ENCODE measurements around the gene FZD2.
"Not testable (repeated sequence)": the region's sequence is repeated elsewhere in the genome, so short reads cannot be mapped to it uniquely, and the experiment has no call there.

Gene FZD2

GRCh38 chr17:44578947-44579346 is 21.7 kb downstream of the FZD2 start:
- no peak for DNase-seq

- DNase-seq: no peak
These were observed 24.6 kb downstream of the FZD2 start for GRCh38 chr17:44581868-44582267.

- no peak for DNase-seq
These were observed 27.2 kb downstream of the FZD2 start for GRCh38 chr17:44584443-44584842.

- DNase-seq: no peak
These were observed 28.0 kb downstream of the FZD2 start for GRCh38 chr17:44585315-44585714.

- no peak for DNase-seq
These were observed 30.1 kb downstream of the FZD2 start for GRCh38 chr17:44587339-44587738.

GRCh38 chr17:44589316-44590071 is 32.2 kb downstream of the FZD2 start:
- DNase-seq: no peak

GRCh38 chr17:44590072-44590462 is 32.8 kb downstream of the FZD2 start:
- DNase-seq: not testable (repeated sequence)

GRCh38 chr17:44590762-44591161 is 33.5 kb downstream of the FZD2 start:
- not testable (repeated sequence) for DNase-seq

- no peak for DNase-seq
These were observed 33.9 kb downstream of the FZD2 start for GRCh38 chr17:44591206-44591605.

- no peak for DNase-seq
These were observed 35.9 kb downstream of the FZD2 start for GRCh38 chr17:44593156-44593555.

GRCh38 chr17:44595216-44595775 is 38.0 kb downstream of the FZD2 start:
- DNase-seq: no peak

- DNase-seq: no peak
These were observed 41.0 kb downstream of the FZD2 start for GRCh38 chr17:44598329-44598728.

- DNase-seq: no peak
These were observed 41.6 kb downstream of the FZD2 start for GRCh38 chr17:44598932-44599297.

GRCh38 chr17:44599298-44600175 is 42.3 kb downstream of the FZD2 start:
- no peak for DNase-seq

- no peak for DNase-seq
These were observed 44.3 kb downstream of the FZD2 start for GRCh38 chr17:44601539-44601938.

GRCh38 chr17:44601973-44602372 is 44.7 kb downstream of the FZD2 start:
- DNase-seq: no peak

GRCh38 chr17:44602390-44602789 is 45.1 kb downstream of the FZD2 start:
- DNase-seq: no peak

GRCh38 chr17:44602970-44603369 is 45.7 kb downstream of the FZD2 start:
- DNase-seq: no peak

GRCh38 chr17:44604116-44604761 is 47.0 kb downstream of the FZD2 start:
- DNase-seq: no peak

GRCh38 chr17:44604768-44605485 is 47.6 kb downstream of the FZD2 start:
- DNase-seq: no peak

- DNase-seq: no peak
These were observed 49.4 kb downstream of the FZD2 start for GRCh38 chr17:44606658-44607057.

GRCh38 chr17:44607836-44608690 is 50.8 kb downstream of the FZD2 start:
- no peak for DNase-seq

All from GF-D8 (cell line).